Stimulated activated CD8-positive, alpha-beta memory T cell treated with anti-CD3 and anti-CD28 coated beads, Interleukin-4, amount 100 ng/mL, for 48 hours (primary cell): ENCODE data around the gene TAP1.
"Not testable (repeated sequence)": the region's sequence is repeated elsewhere in the genome, so short reads cannot be mapped to it uniquely, and the experiment has no call there.

Experiments
- DNase-seq: peaks from one replicate; pipeline ENCODE4 v3.0.0-alpha.2; 2020

TAP1 gene

GRCh38 chr6:32838114-32838958 lies 15.2 kb downstream of the TAP1 start, which contains the start of gene TAP2:
TSS of gene TAP2 (minus strand) at chr6:32838739. CDS start at chr6:32838233, 506 bp downstream.
- peak; percentile 99 for DNase-seq

DNA sequence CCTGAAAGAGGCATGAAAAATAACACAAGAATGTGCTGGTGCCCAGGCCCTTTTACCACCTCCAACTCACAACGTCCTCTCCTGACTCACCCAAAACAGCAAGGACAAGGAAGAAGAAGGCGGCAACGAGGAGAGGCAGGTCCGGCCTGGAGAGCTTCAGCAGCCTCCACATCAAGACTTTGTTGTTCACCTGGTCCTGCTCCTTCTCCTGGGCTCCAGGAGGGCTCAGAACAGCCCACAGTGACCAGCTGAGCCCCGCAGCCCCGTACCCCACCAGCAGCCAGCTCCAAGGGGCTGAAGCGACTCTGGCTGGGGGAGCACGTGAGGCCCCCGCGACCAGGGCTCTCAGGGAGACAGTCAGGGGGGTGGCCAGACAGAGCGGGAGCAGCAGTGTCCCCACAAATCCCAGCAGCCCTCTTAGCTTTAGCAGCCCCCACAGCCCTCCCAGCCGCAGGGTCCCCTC lies 15.8 kb downstream of the TAP1 start:
- no peak for DNase-seq

- DNase-seq, result no peak
Observed at GRCh38 chr6:32836873-32837272, 16.6 kb downstream of the TAP1 start.

GRCh38 chr6:32835167-32835893 lies 18.2 kb downstream of the TAP1 start:
- no peak for DNase-seq

DNA sequence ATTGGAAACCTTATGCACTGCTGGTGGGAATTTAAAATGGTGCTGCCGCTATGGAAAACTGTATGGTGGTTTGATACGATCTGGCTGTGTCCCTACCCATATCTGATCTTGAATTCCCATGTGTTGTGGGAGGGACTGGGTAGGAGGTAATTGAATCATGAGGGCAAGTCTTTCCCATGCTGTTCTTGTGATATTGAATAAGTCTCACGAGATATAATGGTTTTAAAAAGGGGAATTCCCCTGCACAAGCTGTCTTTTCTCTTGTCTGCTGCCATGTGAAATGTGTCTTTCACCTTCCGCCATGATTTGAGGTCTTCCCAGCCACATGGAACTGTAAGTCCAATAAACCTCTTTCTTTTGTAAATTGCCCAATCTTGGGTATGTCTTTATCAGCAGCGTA lies 19.8 kb downstream of the TAP1 start:
- no peak for DNase-seq

- DNase-seq, result no peak
Observed at GRCh38 chr6:32832535-32832934, 21.0 kb downstream of the TAP1 start.

DNA sequence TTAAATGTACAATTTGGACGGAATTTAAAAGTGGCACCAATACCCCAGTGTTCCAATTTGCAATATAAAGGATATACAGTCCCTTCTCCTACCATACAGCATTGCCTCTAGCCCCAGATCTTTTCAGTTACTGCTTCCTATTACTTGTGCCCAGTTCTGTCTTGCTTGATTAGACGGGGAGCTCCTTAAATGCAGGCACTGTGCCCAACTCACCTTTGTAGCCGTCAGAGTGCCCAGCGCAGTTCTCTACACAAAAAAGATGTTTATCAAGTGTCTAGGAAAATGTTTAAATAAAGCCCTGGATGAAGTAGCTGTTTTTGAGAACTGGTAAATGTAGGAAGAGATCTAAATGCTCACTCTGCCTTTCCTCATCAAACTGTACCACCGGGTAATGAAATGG lies 22.6 kb downstream of the TAP1 start:
- no peak for DNase-seq

DNA sequence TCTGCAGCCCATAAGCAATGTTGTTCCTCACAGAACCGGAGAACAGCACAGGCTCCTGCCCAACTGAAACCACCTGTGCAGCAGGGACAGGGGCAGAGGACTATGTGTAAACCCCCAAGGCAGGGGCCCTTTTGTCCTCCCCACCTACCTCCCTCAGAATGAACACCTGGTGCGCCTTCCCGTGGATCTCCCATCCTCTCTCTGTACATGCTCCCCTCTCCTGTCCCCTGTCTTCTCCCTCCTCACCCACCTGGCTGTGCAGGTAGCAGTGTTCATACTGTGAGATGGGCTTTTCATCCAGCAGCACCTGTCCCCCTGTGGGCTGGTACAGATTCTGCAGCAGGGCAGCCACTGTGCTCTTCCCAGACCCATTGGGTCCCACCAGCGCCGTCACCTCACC lies 23.5 kb downstream of the TAP1 start:
- no peak for DNase-seq

GRCh38 chr6:32829495-32829894 lies 24.0 kb downstream of the TAP1 start:
- DNase-seq, result no peak

- DNase-seq, result no peak
Observed at GRCh38 chr6:32827025-32827424, 26.5 kb downstream of the TAP1 start.

DNA sequence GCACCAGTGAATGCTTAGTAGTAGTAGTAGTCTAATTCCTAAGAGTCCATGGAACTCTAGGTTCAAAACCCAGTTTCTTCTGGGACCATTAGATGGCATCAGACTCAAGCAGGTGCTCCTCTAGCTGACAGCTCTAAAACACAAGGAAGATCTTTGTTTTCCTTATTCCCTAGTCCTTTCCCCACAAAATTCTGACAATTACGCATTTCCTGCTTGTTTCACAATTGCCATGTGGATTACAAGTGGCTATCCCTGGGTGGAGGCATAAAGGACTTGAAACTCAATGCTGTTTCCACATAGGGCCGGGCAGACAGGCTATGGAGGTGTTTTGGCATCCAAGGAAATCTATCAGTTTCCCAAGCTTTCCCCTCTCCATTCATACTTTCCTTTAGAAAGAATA lies 27.5 kb downstream of the TAP1 start:
- DNase-seq, result no peak

DNA sequence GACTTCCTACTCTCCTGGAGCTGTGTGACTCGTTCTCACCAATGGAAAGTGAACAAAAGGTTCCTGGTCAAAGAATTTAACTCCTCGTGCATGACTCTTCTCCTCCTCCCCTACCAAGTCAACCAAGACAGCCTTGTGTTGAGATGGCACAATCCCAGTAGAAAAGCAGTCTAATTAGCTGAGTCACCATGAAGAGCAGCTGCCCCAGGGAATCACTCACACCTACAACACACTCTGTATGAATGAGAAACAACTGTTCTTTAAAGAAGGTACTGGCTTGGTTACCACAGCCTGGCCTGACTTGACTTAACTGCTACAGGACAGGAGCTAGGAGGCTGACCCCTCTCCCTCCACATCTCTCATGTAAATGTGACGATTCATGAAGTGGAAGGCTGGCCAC lies 33.8 kb downstream of the TAP1 start:
- no peak for DNase-seq

DNA sequence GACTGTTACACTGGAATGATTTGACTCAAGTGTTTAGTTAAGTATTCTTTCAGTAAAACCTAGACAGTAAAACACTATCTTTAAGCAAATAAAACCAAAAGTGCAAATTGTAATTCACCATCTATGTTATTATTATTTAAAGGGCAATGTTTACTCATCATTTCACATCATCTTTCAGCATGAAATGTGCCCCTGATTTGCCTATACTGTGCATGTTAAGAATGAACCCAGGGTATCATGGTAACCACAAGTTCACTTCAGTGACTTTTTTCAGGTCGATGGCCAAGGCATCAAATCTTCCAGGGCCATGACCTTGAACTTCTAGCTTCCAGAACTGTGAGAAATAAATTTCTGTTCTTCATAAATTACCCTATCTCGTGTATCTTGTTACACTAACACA lies 34.6 kb downstream of the TAP1 start:
- no peak for DNase-seq

- no peak for DNase-seq
Observed at GRCh38 chr6:32816746-32817204, 36.7 kb downstream of the TAP1 start, which contains the start of gene HLA-DOB. TSS of gene HLA-DOB (minus strand) at chr6:32817002. CDS start at chr6:32816951, 51 bp downstream.

GRCh38 chr6:32815996-32816395 lies 37.5 kb downstream of the TAP1 start:
- no peak for DNase-seq

- DNase-seq, result no peak
Observed at GRCh38 chr6:32815115-32815514, 38.4 kb downstream of the TAP1 start.

GRCh38 chr6:32814145-32814544 lies 39.4 kb downstream of the TAP1 start:
- no peak for DNase-seq

- no peak for DNase-seq
Observed at GRCh38 chr6:32809171-32809570, 44.3 kb downstream of the TAP1 start.

GRCh38 chr6:32807020-32807580 lies 46.4 kb downstream of the TAP1 start:
- no peak for DNase-seq

- not testable (repeated sequence) for DNase-seq
Observed at GRCh38 chr6:32805404-32805803, 48.1 kb downstream of the TAP1 start.

GRCh38 chr6:32803416-32803815 lies 50.1 kb downstream of the TAP1 start:
- DNase-seq, result no peak

GRCh38 chr6:32799740-32800139 lies 53.8 kb downstream of the TAP1 start:
- no peak for DNase-seq

GRCh38 chr6:32799168-32799567 lies 54.3 kb downstream of the TAP1 start:
- no peak for DNase-seq
